Activated CD4-positive, alpha-beta T cell treated with anti-CD3 and anti-CD28 coated beads, Interleukin-10, Interleukin-2, amounts not matched to agents 100 ng/mL and 50 ng/mL, durations not matched to agents 16 hours and 8 hours (primary cell): Measurements from ENCODE around the gene NPTX1.
"Not testable (repeated sequence)": the region's sequence is repeated elsewhere in the genome, so short reads cannot be mapped to it uniquely, and the experiment has no call there.

Source experiments
- DNase-seq: peaks from one replicate; pipeline ENCODE4 v3.0.0-alpha.2; 2020

NPTX1 gene, protein sequence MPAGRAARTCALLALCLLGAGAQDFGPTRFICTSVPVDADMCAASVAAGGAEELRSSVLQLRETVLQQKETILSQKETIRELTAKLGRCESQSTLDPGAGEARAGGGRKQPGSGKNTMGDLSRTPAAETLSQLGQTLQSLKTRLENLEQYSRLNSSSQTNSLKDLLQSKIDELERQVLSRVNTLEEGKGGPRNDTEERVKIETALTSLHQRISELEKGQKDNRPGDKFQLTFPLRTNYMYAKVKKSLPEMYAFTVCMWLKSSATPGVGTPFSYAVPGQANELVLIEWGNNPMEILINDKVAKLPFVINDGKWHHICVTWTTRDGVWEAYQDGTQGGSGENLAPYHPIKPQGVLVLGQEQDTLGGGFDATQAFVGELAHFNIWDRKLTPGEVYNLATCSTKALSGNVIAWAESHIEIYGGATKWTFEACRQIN

DNA sequence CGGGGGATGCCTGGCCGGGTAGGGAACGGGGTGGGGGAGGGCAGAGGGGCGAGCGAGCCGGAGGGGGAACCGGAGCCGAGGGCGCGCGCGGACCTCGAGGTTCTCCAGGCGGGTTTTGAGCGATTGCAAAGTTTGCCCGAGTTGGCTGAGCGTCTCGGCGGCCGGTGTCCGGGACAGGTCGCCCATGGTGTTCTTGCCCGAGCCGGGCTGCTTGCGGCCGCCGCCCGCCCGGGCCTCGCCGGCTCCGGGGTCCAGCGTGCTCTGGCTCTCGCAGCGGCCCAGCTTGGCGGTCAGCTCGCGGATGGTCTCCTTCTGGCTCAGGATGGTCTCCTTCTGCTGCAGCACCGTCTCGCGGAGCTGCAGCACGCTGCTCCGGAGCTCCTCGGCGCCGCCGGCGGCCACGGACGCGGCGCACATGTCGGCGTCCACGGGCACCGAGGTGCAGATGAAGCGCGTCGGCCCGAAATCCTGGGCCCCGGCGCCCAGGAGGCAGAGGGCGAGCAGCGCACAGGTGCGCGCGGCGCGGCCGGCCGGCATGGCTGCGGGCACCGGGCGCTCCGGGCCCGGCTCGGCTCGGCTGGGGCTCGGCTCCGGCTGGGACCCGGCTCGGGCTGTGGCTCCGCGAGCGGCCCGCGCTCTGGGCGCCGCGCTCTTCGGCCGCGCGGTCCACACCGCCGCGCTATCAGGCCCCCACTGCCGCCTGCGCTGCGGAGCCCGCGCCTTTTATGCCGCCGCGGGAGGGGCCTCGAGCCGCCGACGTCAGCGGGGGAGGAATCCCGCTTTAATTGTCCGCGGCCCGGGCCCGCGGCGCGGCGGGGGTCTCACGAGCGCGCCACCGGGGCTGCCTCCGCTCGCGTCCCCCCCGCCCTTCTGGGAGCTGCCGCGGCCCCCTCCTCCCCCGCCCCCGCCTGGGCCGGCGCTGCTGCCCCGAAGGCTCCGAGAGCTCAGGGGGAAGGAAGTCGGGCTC is at the start of gene NPTX1:
Gene NPTX1 (minus strand): TSS at position 698 of the 967 bp plus-strand sequence. CDS start 161 bp downstream, at position 537.
- DNase-seq: no peak

DNA sequence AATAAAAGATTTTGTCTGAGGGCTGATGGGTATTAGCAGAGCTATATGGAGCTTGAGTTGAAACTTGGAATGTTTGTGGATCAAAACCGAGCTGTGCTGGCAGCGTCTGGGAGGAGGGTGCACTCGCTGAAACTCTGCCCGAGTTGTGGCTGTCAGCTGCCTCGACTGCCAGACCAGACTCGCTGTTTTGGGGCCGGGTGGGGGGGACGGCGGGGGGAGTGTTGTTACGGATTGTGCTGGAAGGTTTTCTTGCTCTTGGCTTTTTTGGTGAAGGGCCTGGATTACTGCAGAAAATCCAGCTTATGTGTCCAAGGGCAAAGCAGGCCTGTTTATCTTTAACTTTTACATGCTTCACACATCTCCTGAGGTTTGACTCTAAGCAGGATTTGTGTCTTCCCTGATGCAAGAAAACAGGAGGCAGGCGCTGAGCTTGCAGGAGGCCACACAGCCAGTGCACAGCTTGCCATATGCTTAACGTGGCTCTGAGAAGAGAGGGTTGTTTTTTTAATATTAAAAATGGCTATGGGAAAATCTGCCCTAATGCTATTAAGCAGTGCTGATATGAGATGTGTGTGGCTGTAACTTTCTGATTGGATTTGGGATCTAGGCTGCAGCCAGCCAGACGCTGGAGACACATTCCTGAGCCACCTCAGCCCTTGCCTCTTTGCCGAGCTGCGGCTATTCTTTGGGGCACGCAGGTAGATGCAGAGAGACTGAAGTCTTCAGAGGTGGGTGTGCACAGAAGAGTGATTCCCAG is 47.7 kb upstream of the NPTX1 start:
- no peak for DNase-seq

DNA sequence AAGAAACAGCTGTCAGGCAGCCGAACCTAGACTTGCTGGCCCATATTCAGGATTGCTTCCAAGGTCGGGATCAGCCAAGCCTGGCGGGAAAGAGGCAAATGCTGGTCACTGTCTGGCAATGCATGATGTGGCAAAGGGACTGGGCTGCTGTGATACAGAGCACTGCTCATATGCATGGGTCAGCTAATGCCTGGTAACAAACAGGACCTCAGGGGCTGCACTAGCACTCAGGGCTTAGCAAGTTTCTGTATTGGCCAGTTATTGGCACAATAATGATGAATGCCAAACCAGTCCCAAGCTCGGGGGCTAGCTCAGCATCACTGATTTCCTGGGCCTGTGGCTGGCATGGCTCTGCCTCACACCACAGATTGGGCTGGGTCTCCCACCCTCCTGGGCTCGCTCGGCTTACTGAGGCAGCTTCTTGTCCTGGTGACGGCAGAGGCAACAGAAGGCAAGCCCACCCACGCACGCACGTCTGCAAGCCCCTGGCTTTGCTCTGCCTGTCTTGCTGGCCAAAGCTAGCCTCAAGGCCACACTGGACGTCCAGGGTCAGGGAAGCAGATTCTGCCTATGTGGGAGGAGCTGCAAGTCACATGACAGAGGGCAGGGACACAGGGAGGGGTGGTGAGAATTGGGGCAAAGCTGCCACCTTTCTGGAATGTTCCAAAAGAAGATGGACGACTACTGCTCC is 46.8 kb upstream of the NPTX1 start:
- DNase-seq: no peak

DNA sequence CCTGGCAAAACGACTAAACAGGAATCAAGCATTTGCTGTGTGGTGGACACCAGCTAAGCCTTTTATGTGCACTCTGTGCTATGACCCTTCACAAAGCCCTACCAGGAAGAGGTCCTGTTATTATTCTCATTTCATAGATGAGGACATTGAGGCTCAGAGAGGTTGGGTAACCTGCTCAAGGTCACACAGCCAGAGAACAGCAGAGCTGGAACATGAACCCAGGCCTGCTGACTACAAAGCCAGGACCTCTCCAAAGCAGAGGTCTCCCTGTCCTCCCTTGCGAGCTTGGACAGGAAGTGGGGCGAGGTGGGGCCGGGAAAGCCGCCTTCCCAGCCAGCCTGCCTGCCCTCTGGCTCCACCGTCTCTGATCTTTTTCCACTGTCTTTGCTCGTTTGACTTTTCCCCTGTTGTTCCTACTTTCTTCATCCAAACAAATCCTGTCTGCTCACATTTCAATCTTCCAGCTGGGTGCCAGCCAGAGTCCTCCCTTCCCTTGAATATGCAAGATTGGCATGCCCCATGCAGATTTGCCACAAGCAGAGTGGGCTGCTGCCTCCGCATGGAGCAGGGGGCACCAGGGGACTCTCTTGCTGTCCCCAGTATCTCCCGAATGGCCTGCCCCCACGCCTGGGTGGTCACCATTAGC is 44.5 kb upstream of the NPTX1 start:
- no peak for DNase-seq

DNA sequence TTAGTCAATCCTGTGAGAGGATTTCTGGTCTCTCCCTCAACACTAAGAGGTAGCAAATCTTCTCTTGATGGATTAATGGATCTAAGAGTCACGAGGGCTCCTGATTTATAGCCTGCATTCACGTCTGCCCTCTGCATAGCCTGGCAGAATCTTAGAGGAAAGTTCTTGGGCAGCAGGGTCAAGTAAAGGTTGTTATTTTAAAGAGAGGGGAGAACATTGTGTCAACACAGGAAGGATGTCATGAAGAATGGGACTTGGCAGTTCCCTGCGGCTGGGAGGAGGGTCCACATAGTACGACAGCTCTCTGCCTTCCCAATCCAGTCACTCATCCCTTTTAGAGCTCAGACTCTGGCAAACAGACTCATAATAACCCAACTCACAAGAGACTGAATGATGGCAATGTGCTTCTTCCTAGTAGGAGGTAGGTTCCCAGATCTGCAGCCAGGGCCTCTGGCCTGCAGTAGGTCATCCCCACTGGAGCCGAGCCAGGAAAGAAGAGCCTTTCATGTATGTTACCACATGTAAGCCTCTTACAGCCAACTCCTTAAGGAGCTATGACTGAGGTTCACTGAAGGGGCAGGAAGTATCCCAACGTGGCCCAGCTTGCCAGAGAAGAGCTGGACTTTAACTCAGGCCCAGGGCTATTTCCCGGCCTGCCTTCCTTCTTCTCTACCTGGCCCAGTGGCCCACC is 42.8 kb upstream of the NPTX1 start:
- DNase-seq: no peak

DNA sequence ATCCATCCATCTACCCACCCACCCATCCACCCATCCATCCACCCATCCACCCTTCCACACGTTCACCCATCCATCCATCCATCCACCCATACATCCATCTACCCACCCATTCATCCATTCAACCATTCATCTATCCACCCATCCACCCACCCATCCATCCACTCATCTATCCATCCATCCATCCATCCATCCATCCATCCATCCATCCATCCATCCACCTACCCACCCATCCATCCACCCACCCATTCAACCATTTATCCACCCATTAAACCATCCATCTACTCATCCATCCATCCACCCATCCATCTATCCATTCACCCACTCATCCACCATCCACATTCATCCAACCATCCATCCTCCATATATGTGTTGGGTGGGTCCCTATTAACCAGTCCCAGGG is 42.0 kb upstream of the NPTX1 start:
- no peak for DNase-seq

DNA sequence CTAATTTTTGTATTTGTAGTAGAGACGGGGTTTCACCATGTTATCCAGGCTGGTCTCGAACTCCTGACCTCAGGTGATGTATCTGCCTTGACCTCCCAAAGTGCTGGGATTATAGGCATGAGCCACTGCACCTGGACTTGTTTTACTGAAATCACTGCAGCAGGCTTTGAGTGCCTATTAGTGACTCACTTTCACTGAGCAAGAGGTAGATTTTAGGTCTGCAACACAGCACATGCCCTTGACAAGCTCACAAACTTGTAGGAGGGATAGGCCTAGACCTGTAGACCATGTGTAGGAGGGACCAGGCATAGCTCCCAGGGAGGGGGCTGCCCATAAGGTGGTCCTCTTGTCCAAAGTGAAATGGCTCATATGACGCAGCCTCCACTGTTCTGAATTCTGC is 41.2 kb upstream of the NPTX1 start:
- no peak for DNase-seq

DNA sequence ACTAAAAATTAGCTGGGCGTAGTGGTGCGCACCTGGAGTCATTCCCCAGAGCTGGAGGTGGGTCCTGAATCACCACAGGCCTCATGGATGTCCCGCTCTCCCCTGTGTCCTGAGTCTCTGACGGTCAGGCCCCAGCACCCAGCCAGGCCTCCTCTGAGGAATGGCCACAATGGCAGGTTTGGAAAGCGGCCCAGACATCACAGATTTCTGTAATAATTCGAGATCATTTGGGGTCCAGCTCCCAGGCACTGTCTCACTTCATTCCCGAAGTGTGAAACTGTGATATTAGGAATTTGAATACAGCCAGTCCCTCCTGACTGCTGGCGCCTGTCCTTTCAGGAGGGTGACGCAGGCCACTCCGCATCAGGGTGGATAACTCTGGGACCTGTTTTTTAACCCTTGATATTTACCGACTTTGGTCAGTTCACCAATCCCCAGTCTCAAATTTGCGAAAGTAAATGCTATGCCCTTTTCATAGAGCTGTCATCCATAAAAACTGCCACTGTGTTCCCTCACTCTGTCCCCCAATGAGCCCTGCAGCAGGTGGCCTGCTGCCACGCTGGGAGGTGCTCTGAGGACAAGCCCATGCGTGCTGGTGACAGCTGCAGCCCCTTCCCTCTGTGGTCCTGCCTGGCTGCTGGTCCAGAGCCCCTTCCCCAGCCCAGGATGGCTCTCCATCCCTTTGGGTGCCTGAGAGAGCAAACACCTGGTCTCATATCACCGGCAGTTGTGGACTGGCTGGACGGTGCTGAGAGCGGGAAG is 39.9 kb upstream of the NPTX1 start:
- no peak for DNase-seq

DNA sequence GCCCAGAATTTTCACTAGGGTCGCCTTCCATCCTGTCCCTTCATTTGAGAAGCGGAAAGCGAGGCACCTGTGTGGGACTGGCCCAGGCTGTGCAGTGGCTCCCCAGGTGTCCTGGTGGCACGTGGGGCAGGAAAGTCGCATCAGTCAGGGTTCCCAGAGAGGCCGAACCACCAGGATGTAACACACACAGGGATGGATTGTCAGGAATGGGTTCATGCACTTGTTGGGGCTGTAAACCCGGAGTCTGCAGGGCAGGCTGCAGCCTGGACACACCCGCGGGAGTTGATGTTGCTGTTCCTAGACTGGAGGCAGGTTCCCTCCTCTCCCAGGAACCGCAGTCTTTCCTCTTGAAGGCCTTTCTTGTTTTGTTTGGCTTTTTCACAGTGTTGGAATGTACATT is 37.5 kb upstream of the NPTX1 start:
- DNase-seq: no peak

DNA sequence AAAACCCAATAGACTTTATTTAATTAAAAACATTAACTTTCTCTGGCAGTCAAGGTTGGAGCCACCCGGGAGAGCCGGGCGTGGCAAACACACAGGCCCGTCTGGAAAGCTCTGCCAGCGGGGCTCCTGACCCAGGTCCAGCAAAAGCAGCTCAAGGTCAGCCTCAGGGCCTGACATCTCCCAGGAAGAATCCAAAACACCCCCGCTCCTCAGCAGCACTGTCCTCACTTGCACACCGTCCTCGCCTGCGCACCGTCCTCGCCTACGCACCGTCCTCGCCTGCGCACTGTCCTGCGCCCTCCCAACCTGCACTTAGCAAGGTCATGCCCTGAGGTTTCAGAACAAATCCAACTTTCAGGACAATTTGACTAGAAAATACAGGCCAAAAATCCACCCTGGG is 36.8 kb upstream of the NPTX1 start:
- no peak for DNase-seq

DNA sequence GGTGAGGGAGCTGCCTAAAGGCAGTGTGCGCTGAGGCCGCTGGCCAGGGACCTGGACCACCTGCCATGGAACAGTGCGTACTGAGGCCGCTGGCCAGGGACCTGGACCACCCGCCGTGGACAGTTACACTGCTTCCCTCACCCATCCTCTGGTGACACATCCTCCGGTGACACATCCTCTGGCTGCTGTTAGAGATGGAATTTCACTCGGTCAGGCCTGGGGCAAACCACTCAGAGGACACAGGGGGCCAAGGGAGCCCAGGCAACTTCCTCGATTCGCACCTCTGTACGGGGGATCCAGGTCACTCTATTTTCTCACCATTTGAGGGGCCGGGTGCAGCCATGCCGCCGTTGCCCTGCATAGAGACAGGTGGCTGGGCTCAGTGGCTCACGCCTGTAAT is 35.8 kb upstream of the NPTX1 start:
- no peak for DNase-seq

DNA sequence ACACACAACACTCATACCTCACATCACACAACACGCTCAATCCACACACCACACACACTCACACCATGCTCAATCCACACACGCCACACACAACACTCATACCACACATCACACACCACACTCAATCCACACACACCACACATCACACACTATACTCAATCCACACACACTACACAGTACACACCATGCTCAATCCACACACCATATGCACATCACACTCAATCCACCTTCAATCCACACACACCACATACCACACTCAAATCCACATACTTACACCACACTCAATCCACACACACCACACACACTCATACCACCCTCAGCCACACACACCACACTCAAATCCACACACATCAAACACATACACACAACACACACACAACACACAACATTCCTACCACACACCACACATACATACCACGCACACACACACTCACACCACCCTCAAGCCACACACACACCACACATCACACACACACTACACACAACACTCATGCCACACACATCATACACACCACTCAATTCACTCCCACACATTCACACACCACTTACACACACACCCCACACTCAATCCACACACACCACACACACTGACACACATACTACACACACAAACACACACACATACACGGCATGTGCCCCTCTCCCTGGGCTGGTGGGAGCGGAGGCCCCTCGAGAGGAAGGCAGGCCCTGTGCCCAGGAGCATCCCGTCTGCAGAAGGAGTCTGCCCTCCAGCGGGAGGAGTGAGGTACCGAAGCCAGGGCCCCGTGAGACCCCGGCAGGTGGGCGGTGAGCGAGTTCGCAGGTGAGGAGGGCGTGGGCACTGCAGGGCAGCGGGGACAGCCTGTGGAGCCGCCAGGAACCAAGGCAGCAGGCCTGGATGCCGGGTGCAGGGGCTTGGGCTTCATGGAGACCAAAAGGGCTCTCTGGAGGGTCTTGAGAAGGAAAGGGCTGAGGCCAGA is 35.1 kb upstream of the NPTX1 start:
- no peak for DNase-seq

DNA sequence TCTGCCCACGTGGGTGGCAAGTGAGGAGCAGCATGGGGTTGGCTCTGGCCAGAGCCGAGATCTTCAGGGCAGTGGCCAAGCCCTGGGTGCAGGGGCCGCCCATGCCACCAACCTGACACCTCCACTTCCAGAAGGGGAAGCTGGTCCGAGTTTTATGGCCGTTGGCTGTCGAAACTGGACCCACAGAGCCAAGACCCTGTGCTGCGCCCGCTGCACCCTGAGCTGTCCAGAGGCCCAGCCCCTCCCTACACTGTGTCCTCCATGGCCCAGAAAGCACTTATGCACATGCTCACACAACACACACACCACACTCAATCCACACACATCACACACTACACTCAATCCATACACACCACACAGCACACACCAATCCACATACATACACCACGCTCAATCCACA is 34.4 kb upstream of the NPTX1 start:
- no peak for DNase-seq

DNA sequence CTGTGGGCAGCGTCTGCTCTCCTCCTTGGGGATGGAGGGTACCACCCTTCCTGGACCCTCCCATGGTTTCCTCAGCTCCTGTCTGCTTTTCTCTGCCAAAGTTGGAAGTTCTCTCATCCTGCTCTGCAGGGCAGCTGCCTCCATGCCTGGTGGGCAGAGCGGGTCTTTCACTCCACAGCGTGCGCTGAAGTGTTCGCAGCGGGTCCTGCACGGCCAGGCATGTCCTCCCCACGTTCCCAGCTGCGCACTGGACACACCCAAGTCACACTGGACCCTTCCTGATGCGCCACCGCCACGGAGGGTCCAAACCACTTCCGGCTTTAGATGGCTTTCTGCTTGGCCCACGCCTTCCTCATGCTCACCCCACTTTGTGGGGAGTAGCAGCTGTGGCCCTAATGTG is 33.7 kb upstream of the NPTX1 start:
- DNase-seq: no peak

DNA sequence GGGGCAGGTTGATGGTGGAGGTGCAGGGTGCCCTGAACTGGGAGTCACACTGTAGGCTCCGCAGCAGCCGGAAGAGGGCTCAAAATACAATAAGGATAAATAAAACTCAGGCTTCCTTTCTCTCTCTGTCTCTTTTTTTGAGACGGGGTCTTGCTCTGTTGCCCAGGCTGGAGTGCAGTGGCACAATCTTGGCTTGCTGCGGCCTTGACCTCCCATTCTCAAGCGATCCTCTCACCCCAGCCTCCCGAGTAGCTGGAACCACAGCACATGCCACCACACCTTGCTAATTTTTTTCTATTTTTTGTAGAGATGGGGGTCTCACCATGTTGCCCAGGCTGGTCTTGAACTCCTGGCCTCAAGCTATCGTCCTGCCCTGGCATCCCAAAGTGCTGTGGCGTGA is 32.9 kb upstream of the NPTX1 start:
- DNase-seq: no peak

DNA sequence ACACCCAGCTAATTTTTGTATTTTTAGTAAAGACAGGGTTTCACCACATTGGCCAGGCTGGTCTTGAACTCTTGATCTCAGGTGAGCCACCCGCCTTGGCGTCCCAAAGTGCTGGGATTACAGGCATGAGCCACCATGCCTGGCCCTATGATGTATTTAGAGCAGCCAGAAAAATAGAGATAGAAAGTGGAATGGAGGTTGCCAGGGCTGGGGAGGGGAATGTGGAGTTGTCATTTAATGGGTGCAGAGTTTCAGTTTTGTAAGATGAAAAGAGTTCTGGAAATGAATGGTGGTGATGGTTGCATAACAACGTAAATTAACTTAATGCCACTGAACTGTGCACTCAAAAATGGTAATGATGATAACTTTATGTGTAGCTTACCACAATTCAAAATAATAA is 31.6 kb upstream of the NPTX1 start:
- DNase-seq: peak; percentile 11

DNA sequence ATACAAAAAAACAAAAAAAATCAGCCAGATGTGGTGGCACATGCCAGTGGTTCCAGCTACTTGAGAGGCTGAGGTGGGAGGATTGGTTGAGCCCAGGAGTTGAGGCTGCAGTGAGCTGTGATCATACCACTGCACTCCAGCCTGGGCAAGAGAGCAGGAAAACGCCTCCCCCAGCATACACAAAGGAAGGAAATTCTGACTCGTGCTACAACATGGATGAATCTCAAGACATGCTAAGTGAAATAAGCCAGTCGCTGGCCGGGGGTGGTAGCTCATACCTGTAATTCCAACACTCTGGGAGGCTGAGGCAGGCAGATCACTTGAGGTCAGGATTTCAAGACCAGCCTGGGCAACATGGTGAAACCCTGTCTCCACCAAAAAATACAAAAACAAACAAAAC is 30.8 kb upstream of the NPTX1 start:
- DNase-seq: not testable (repeated sequence)

DNA sequence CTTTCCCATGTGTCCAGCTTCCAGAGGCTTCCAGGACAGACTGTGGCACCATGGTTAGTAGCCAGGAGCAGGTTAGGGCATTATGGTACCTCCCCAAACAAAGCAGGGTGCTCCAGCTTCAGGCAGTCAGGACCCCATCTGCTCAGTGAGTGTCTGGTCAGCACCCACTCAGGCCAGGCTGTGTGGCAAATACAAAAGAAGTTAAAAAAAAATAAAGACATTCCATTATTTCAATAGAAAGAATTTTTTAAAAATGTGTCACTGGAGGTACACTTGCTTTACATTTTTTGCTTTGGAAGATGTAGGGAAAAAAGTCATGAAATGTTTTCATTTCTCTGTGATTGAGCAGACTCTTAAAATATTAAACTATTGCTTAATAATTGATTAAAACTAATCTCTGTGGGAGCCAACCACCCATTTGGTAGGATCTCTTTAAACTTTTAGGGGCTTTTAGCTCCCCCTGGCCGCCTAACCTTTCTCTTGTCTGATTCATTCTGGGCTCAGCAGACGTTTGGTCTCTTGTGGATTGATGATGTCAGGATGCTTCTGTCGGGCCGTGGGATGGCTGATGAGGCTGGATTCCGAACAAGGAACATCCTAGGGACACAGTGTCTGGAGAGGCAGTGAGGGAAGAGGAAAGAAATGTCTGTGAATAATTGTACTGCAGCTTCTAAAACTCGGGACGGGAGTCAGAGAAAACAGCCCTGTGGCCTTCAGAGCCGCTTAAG is 28.4 kb upstream of the NPTX1 start:
- no peak for DNase-seq

DNA sequence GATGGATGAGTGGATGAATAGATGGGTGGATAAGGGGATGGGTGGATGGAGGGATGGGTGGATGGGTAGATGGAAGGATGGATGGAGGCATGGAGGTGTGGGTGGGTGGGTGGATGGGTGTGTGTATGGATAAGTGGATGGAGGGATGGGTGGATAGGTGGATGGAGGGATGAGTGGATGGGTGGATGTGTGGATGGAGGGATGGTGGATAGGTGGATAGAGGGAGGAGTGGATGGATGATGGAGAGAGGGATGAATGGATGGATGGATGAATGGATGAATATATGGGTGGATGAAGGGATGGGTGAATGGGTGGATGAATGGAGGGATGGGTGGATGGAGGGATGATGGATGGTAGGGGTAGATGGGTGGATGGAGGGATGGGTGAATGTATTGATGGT is 27.5 kb upstream of the NPTX1 start:
- DNase-seq: no peak
